Measurements from ENCODE around the gene TCEA3. TPM values are rescaled to one million over a fixed set of nuclear protein-coding genes. Genes with fewer than 3 reads are reported as not detected.

TCEA3 gene
- total RNA-seq, 3 donors from 2014 or later, result 95.7 to 200 (median 125) TPM

- DNase-seq (no peak), ATAC-seq (no peak)
- H3K4me3 ChIP-seq, result no peak overlapping the region
- no peaks in the 10 kb centered on the region for H3K9me3 ChIP-seq
- H3K36me3 ChIP-seq (ENCODE audit: low read depth), result no peaks in the 10 kb centered on the region
- TF ChIP-seq CTCF (IDR thresholded peaks at IDR 0.05), result no peak
- intact Hi-C loops (cut with DNase I, micrococcal nuclease), result no loop called here
- H3K4me1 ChIP-seq (ENCODE audit: low read depth), result no peaks in the 10 kb centered on the region
Measured at GRCh38 chr1:23461050-23461449, 36.5 kb upstream of the TCEA3 start.

- Histone ChIP-seq H3K4me1 (ENCODE audit: low read depth) (no peaks in the 10 kb centered on the region), H3K4me3 (no peak overlapping the region), H3K9me3 (no peaks in the 10 kb centered on the region), H3K36me3 (ENCODE audit: low read depth) (no peaks in the 10 kb centered on the region)
- DNase-seq (no peak), ATAC-seq (no peak)
- TF ChIP-seq CTCF (IDR thresholded peaks at IDR 0.05), result no peak
- intact Hi-C loops (cut with DNase I, micrococcal nuclease), result no loop called here
Measured at GRCh38 chr1:23460519-23460918, 36.0 kb upstream of the TCEA3 start.

GRCh38 chr1:23459338-23459757 lies 34.8 kb upstream of the TCEA3 start:
- no peak overlapping the region for H3K4me3 ChIP-seq
- H3K9me3 ChIP-seq, result no peaks in the 10 kb centered on the region
- no peak for DNase-seq
- no peak for TF ChIP-seq CTCF (IDR thresholded peaks at IDR 0.05)
- H3K4me1 ChIP-seq (ENCODE audit: low read depth), result no peaks in the 10 kb centered on the region
- peak; percentile 75 for ATAC-seq
- intact Hi-C loops (cut with DNase I, micrococcal nuclease), result no loop called here
- no peaks in the 10 kb centered on the region for H3K36me3 ChIP-seq (ENCODE audit: low read depth)

GRCh38 chr1:23456226-23456625 lies 31.7 kb upstream of the TCEA3 start:
- ATAC-seq (no peak), DNase-seq (no peak)
- Histone ChIP-seq H3K4me3 (no peak overlapping the region), H3K36me3 (ENCODE audit: low read depth) (no peaks in the 10 kb centered on the region), H3K9me3 (no peaks in the 10 kb centered on the region), H3K4me1 (ENCODE audit: low read depth) (peaks cover 16% of the 10 kb centered on the region)
- intact Hi-C loops (cut with DNase I, micrococcal nuclease), result no loop called here
- no peak for TF ChIP-seq CTCF (IDR thresholded peaks at IDR 0.05)

GRCh38 chr1:23453455-23454000 lies 29.0 kb upstream of the TCEA3 start:
- Histone ChIP-seq H3K9me3 (no peaks in the 10 kb centered on the region), H3K36me3 (ENCODE audit: low read depth) (no peaks in the 10 kb centered on the region), H3K4me1 (ENCODE audit: low read depth) (peaks cover 19% of the 10 kb centered on the region), H3K4me3 (no peak overlapping the region)
- DNase-seq (no peak), ATAC-seq (no peak)
- intact Hi-C loops (cut with DNase I, micrococcal nuclease), result no loop called here
- TF ChIP-seq CTCF (IDR thresholded peaks at IDR 0.05), result no peak

GRCh38 chr1:23452011-23452411 lies 27.5 kb upstream of the TCEA3 start:
- Histone ChIP-seq H3K36me3 (ENCODE audit: low read depth) (no peaks in the 10 kb centered on the region), H3K4me1 (ENCODE audit: low read depth) (peaks cover 19% of the 10 kb centered on the region), H3K9me3 (no peaks in the 10 kb centered on the region), H3K4me3 (no peak overlapping the region)
- peak; percentile 91 to 95 (median 94) for DNase-seq
- no peak for TF ChIP-seq CTCF (IDR thresholded peaks at IDR 0.05)
- peak; percentile 97 for ATAC-seq
- intact Hi-C loops (cut with DNase I, micrococcal nuclease), result no loop called here
